Stimulated activated CD4-positive, alpha-beta T cell treated with anti-CD3 and anti-CD28 coated beads, Interleukin-15, amount 100 ng/mL, for 48 hours (primary cell): ENCODE measurements around the gene FHIT.
"Not testable (repeated sequence)": the region's sequence is repeated elsewhere in the genome, so short reads cannot be mapped to it uniquely, and the experiment has no call there.

ENCODE experiments used
- DNase-seq, 2 donors: peaks; one replicate each; pipeline ENCODE4 v3.0.0-alpha.2; 2020; ENCODE audit warnings: low read depth in 2 of 2

Gene FHIT

GRCh38 chr3:59938828-59939227, 1312.4 kb downstream of the FHIT start:
- no peak for DNase-seq

GRCh38 chr3:59937201-59937600, 1314.1 kb downstream of the FHIT start:
- DNase-seq: no peak

- no peak for DNase-seq
Observed at GRCh38 chr3:59936472-59936871, 1314.8 kb downstream of the FHIT start.

GRCh38 chr3:59935025-59935424, 1316.2 kb downstream of the FHIT start:
- no peak for DNase-seq

GRCh38 chr3:59934560-59934959, 1316.7 kb downstream of the FHIT start:
- DNase-seq: not testable (repeated sequence)

GRCh38 chr3:59930170-59930569, 1321.1 kb downstream of the FHIT start:
- DNase-seq: no peak

- DNase-seq: no peak
Observed at GRCh38 chr3:59927056-59927455, 1324.2 kb downstream of the FHIT start.

- no peak for DNase-seq
Observed at GRCh38 chr3:59925946-59926345, 1325.3 kb downstream of the FHIT start.

GRCh38 chr3:59922192-59922591, 1329.1 kb downstream of the FHIT start:
- no peak for DNase-seq

- no peak for DNase-seq
Observed at GRCh38 chr3:59920822-59921221, 1330.4 kb downstream of the FHIT start.

- DNase-seq: no peak
Observed at GRCh38 chr3:59919586-59919985, 1331.7 kb downstream of the FHIT start.

- DNase-seq: no peak
Observed at GRCh38 chr3:59914251-59914650, 1337.0 kb downstream of the FHIT start.

- DNase-seq: no peak
Observed at GRCh38 chr3:59913645-59914044, 1337.6 kb downstream of the FHIT start.

GRCh38 chr3:59908701-59909100, 1342.6 kb downstream of the FHIT start:
- DNase-seq: no peak

GRCh38 chr3:59908280-59908679, 1343.0 kb downstream of the FHIT start:
- no peak for DNase-seq

GRCh38 chr3:59904296-59904695, 1347.0 kb downstream of the FHIT start:
- DNase-seq: no peak

GRCh38 chr3:59899061-59899460, 1352.2 kb downstream of the FHIT start:
- DNase-seq: no peak

- no peak for DNase-seq
Observed at GRCh38 chr3:59895972-59896371, 1355.3 kb downstream of the FHIT start.

- no peak for DNase-seq
Observed at GRCh38 chr3:59894425-59895121, 1356.7 kb downstream of the FHIT start.

- DNase-seq: no peak
Observed at GRCh38 chr3:59890639-59891038, 1360.6 kb downstream of the FHIT start.

GRCh38 chr3:59886790-59887189, 1364.5 kb downstream of the FHIT start:
- DNase-seq: no peak

- no peak for DNase-seq
Observed at GRCh38 chr3:59885899-59886400, 1365.3 kb downstream of the FHIT start.

- DNase-seq: no peak
Observed at GRCh38 chr3:59885101-59885500, 1366.2 kb downstream of the FHIT start.

GRCh38 chr3:59884409-59884808, 1366.8 kb downstream of the FHIT start:
- no peak for DNase-seq
